ENCODE results near the gene TSPEAR. TPM values are rescaled to one million over a fixed set of nuclear protein-coding genes. Genes with fewer than 3 reads are reported as not detected.
A peak's percentile ranks its signal among the peaks of the same experiment; 100 is the strongest.

Gene TSPEAR
- total and polyA plus RNA-seq, 2 of the 13 experiments (the other 11 are each of a cell fraction or from before 2014, with no cell fraction given), result 0.07 to 0.32 TPM

DNA sequence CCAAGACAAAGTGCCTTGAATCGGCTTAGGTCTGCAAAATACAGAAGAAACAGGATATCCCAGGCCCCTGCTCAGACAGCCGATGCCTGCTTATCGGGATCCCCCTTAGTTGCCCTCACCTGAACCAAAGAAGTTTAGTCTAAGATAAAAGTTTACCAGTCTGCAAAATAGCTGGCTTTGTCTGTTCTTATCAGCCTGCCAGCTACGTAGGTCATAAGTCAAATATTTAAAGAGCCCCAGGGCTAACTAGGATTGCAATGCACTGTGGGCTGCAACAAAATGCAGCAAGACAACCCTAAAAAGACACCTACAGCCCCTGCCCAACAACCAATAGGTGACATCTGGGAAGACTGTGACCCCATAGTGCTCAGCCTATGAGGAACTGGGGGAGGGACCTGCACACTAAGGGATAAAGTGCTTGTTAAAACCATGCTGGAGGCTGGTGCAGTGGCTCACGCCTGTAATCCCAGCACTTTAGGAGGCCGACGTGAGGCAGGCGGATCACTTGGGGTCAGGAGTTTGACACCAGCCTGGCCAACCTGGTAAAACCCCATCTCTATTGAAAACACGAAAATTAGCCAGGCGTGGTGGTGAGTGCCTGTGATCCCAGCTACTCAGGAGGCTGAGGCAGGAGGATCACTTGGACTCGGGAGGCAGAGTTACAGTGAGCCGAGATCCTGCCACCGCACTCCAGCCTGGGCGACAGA, 228.6 kb downstream of the TSPEAR start (continued):
- TF ChIP-seq, protein P1, sequence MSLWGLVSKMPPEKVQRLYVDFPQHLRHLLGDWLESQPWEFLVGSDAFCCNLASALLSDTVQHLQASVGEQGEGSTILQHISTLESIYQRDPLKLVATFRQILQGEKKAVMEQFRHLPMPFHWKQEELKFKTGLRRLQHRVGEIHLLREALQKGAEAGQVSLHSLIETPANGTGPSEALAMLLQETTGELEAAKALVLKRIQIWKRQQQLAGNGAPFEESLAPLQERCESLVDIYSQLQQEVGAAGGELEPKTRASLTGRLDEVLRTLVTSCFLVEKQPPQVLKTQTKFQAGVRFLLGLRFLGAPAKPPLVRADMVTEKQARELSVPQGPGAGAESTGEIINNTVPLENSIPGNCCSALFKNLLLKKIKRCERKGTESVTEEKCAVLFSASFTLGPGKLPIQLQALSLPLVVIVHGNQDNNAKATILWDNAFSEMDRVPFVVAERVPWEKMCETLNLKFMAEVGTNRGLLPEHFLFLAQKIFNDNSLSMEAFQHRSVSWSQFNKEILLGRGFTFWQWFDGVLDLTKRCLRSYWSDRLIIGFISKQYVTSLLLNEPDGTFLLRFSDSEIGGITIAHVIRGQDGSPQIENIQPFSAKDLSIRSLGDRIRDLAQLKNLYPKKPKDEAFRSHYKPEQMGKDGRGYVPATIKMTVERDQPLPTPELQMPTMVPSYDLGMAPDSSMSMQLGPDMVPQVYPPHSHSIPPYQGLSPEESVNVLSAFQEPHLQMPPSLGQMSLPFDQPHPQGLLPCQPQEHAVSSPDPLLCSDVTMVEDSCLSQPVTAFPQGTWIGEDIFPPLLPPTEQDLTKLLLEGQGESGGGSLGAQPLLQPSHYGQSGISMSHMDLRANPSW (CRISPR knock-in tag; IDR thresholded peaks at IDR 0.05; ENCODE audit: borderline replicate concordance), result no peak; the same call in 1 of the 2 replicates
- TF ChIP-seq, protein P2, sequence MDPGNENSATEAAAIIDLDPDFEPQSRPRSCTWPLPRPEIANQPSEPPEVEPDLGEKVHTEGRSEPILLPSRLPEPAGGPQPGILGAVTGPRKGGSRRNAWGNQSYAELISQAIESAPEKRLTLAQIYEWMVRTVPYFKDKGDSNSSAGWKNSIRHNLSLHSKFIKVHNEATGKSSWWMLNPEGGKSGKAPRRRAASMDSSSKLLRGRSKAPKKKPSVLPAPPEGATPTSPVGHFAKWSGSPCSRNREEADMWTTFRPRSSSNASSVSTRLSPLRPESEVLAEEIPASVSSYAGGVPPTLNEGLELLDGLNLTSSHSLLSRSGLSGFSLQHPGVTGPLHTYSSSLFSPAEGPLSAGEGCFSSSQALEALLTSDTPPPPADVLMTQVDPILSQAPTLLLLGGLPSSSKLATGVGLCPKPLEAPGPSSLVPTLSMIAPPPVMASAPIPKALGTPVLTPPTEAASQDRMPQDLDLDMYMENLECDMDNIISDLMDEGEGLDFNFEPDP (CRISPR knock-in tag; conservative IDR thresholded peaks at IDR 0.05), result no peak
- TF ChIP-seq SALL2 (CRISPR knock-in tag; IDR thresholded peaks at IDR 0.05) (peak; percentile 83), CENPT (CRISPR knock-in tag; IDR thresholded peaks at IDR 0.05; ENCODE audit: low read depth) (no peak), RXRB (CRISPR knock-in tag; IDR thresholded peaks at IDR 0.05; ENCODE audit: borderline replicate concordance) (peak; percentile 73), ZNF33A (CRISPR knock-in tag; IDR thresholded peaks at IDR 0.05; ENCODE audit: borderline replicate concordance) (no peak), MED8 (CRISPR knock-in tag; IDR thresholded peaks at IDR 0.05; ENCODE audit: insufficient replicate concordance) (peak; percentile 3)
- TF ChIP-seq, protein P3, sequence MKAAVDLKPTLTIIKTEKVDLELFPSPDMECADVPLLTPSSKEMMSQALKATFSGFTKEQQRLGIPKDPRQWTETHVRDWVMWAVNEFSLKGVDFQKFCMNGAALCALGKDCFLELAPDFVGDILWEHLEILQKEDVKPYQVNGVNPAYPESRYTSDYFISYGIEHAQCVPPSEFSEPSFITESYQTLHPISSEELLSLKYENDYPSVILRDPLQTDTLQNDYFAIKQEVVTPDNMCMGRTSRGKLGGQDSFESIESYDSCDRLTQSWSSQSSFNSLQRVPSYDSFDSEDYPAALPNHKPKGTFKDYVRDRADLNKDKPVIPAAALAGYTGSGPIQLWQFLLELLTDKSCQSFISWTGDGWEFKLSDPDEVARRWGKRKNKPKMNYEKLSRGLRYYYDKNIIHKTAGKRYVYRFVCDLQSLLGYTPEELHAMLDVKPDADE (CRISPR knock-in tag; IDR thresholded peaks at IDR 0.05), result no peak
- TF ChIP-seq, protein P4, sequence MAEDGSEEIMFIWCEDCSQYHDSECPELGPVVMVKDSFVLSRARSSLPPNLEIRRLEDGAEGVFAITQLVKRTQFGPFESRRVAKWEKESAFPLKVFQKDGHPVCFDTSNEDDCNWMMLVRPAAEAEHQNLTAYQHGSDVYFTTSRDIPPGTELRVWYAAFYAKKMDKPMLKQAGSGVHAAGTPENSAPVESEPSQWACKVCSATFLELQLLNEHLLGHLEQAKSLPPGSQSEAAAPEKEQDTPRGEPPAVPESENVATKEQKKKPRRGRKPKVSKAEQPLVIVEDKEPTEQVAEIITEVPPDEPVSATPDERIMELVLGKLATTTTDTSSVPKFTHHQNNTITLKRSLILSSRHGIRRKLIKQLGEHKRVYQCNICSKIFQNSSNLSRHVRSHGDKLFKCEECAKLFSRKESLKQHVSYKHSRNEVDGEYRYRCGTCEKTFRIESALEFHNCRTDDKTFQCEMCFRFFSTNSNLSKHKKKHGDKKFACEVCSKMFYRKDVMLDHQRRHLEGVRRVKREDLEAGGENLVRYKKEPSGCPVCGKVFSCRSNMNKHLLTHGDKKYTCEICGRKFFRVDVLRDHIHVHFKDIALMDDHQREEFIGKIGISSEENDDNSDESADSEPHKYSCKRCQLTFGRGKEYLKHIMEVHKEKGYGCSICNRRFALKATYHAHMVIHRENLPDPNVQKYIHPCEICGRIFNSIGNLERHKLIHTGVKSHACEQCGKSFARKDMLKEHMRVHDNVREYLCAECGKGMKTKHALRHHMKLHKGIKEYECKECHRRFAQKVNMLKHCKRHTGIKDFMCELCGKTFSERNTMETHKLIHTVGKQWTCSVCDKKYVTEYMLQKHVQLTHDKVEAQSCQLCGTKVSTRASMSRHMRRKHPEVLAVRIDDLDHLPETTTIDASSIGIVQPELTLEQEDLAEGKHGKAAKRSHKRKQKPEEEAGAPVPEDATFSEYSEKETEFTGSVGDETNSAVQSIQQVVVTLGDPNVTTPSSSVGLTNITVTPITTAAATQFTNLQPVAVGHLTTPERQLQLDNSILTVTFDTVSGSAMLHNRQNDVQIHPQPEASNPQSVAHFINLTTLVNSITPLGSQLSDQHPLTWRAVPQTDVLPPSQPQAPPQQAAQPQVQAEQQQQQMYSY (CRISPR knock-in tag; IDR thresholded peaks at IDR 0.05), result no peak
- TF ChIP-seq, protein P5, sequence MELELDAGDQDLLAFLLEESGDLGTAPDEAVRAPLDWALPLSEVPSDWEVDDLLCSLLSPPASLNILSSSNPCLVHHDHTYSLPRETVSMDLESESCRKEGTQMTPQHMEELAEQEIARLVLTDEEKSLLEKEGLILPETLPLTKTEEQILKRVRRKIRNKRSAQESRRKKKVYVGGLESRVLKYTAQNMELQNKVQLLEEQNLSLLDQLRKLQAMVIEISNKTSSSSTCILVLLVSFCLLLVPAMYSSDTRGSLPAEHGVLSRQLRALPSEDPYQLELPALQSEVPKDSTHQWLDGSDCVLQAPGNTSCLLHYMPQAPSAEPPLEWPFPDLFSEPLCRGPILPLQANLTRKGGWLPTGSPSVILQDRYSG (CRISPR knock-in tag; IDR thresholded peaks at IDR 0.05), result 0 out of 2 replicates have a peak, but pooled peaks have one; percentile 44
